ENCODE measurements around the gene NOX4.
"Not testable (repeated sequence)": the region's sequence is repeated elsewhere in the genome, so short reads cannot be mapped to it uniquely, and the experiment has no call there.

DNA sequence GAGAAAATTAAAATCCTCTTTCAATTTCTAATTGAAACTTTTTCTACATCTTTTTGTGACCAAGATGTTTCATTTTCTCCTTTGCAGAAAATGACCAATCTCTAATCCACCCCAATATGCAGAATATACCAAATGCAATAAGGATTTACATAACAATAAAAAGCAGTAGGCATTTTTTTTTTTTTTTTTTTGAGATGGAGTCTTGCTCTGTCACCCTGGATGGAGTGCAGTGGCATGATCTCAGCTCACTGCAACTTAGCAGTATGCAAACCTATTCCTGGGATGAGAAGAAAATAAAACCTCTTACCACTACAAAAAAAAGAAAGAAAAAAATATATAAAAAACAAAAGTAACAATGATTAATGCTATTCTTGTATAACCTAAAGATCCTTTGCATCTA, 132.0 kb downstream of the NOX4 start:
- TF ChIP-seq POLR2A, POLR2AphosphoS5 (IDR thresholded peaks at IDR 0.05): not testable (repeated sequence)
- TF ChIP-seq, protein P1, sequence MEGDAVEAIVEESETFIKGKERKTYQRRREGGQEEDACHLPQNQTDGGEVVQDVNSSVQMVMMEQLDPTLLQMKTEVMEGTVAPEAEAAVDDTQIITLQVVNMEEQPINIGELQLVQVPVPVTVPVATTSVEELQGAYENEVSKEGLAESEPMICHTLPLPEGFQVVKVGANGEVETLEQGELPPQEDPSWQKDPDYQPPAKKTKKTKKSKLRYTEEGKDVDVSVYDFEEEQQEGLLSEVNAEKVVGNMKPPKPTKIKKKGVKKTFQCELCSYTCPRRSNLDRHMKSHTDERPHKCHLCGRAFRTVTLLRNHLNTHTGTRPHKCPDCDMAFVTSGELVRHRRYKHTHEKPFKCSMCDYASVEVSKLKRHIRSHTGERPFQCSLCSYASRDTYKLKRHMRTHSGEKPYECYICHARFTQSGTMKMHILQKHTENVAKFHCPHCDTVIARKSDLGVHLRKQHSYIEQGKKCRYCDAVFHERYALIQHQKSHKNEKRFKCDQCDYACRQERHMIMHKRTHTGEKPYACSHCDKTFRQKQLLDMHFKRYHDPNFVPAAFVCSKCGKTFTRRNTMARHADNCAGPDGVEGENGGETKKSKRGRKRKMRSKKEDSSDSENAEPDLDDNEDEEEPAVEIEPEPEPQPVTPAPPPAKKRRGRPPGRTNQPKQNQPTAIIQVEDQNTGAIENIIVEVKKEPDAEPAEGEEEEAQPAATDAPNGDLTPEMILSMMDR (IDR thresholded peaks at IDR 0.05) = not testable (repeated sequence)

Data from suprapubic skin (tissue), 4 donors.